HepG2 (cell line): ENCODE results near the gene MINDY1. TPM values are rescaled to one million over a fixed set of nuclear protein-coding genes. Genes with fewer than 3 reads are reported as not detected.
A peak's percentile ranks its signal among the peaks of the same experiment; 100 is the strongest.

Source experiments
- ATAC-seq: fragments of 200-7000 bp; cut with Tn5 transposase; 3 replicates; pipeline ENCODE4 v1.9.1; 2020; ENCODE audit warnings: mild to moderate bottlenecking, moderate library complexity
- BruUV-seq: library from RNA; stranded (reverse); fragments of 400-500 nt; replicated peaks from 2 replicates; lab custom pipeline; 2021; lab: Mats Ljungman, UMichigan
- CTCF ChIA-PET: fragments of 300-600 bp; formaldehyde crosslinking; extraction: SDS; loops from one replicate; lab custom pipeline; 2021; ENCODE audit warnings: low total read pairs, inconsistent platforms, low intra/inter-chr PET ratio; lab: Yijun Ruan, JAX
- POLR2A ChIA-PET: fragments of 350-600 bp; sonication (Branson Sonifier 250); formaldehyde crosslinking; loops from one replicate; lab custom pipeline; 2020; ENCODE audit warnings: antibody characterized with exemption, inconsistent platforms; lab: Yijun Ruan, JAX
- DNase-seq: peaks from one replicate; pipeline ENCODE4 v3.0.0-alpha.2; 2015; ENCODE audit warnings: low spot score
- FAIRE-seq: peaks from 3 replicates; lab custom pipeline; 2011; peaks lifted over from hg19 to GRCh38; lab: Jason Lieb, UNC
- H2AFZ ChIP-seq: one replicate; pipeline ENCODE4 v1.6.1; 2011; ENCODE audit warnings: low read length, inconsistent platforms
- H3K27ac ChIP-seq: fragments of 300-600 bp; 3 replicates; pipeline ENCODE4 v1.8.0; 2011; ENCODE audit warnings: mixed run types, mild to moderate bottlenecking, mixed read lengths, low read length, inconsistent platforms; ENCODE audit not compliant: insufficient read depth; ENCODE audit errors: extremely low read length
- H3K27me3 ChIP-seq, 2 experiments: fragments of 200-600 bp in 1 of 2; 2 replicates in 1 of 2; 3 replicates in 1 of 2; pipeline versions ENCODE4 v1.6.0 to v1.8.0; 2011; ENCODE audit warnings: low read length in 2 of 2, mild to moderate bottlenecking in 2 of 2, moderate library complexity in 2 of 2, inconsistent platforms in 1 of 2; ENCODE audit not compliant: insufficient read depth in 2 of 2, control insufficient read depth in 1 of 2
- H3K36me3 ChIP-seq, 2 experiments: fragments of 200-600 bp in 1 of 2; replicated peaks in 1 of 2; 2 replicates in 1 of 2; 3 replicates in 1 of 2; pipeline versions ENCODE4 v1.5.1 to v1.8.0; 2011; ENCODE audit warnings: low read length in 2 of 2, inconsistent platforms in 1 of 2; ENCODE audit not compliant: insufficient read depth in 2 of 2, control insufficient read depth in 1 of 2
- H3K4me1 ChIP-seq: 2 replicates; pipeline ENCODE4 v1.5.1; 2012; ENCODE audit warnings: low read length, inconsistent platforms; ENCODE audit not compliant: insufficient read depth
- H3K4me2 ChIP-seq: 2 replicates; pipeline ENCODE4 v1.6.0; 2011; ENCODE audit warnings: low read depth, low read length, inconsistent platforms
- H3K4me3 ChIP-seq, 3 experiments: fragments of 200-600 bp in 1 of 3; sonication (generic), shearing (Covaris generic) in 1 of 3; replicated peaks in 1 of 3; 2 replicates each; pipeline ENCODE4 v1.5.1; 2011 to 2016; ENCODE audit warnings: low read length in 3 of 3, inconsistent platforms in 2 of 3, low read depth in 2 of 3, mild to moderate bottlenecking in 2 of 3, control low read depth in 1 of 3, mixed read lengths in 1 of 3; ENCODE audit not compliant: insufficient read depth in 1 of 3
- H3K79me2 ChIP-seq: one replicate; pipeline ENCODE4 v1.6.1; 2011; ENCODE audit warnings: low read length, inconsistent platforms; ENCODE audit not compliant: insufficient read depth
- H3K9ac ChIP-seq: 2 replicates; pipeline ENCODE4 v1.6.0; 2011; ENCODE audit warnings: mild to moderate bottlenecking, low read depth, low read length, inconsistent platforms; ENCODE audit not compliant: insufficient read depth
- H3K9me3 ChIP-seq: 2 replicates; pipeline ENCODE4 v1.5.1; 2012; ENCODE audit warnings: mild to moderate bottlenecking, low read length
- H4K20me1 ChIP-seq: 2 replicates; pipeline ENCODE4 v1.6.0; 2011; ENCODE audit warnings: inconsistent platforms, mild to moderate bottlenecking, low read length, moderate library complexity; ENCODE audit not compliant: insufficient read depth
- FOSL2 ChIP-seq: sonication (generic); formaldehyde crosslinking; IDR thresholded peaks from 2 replicates; pipeline ENCODE4 v1.4.0; 2020; ENCODE audit warnings: missing genetic modification reagents
- GABPB1 ChIP-seq: IDR thresholded peaks from 2 replicates; pipeline ENCODE4 v1.6.1; 2016; ENCODE audit warnings: mild to moderate bottlenecking, missing genetic modification reagents, moderate library complexity, missing compliant biosample characterization
- HNF4A ChIP-seq: sonication (generic); formaldehyde crosslinking; IDR thresholded peaks from 2 replicates; pipeline ENCODE4 v1.4.0; 2020; ENCODE audit warnings: missing genetic modification reagents
- MAFF ChIP-seq: IDR thresholded peaks from 2 replicates; pipeline ENCODE4 v1.6.1; 2011; ENCODE audit warnings: low read depth, low read length, improper control_type of control experiment
- MZF1 ChIP-seq: sonication (generic); formaldehyde crosslinking; IDR thresholded peaks from 2 replicates; pipeline ENCODE4 v1.8.1; 2023; ENCODE audit warnings: mild to moderate bottlenecking, missing genetic modification reagents, borderline replicate concordance
- NFKB2 ChIP-seq: sonication (generic); formaldehyde crosslinking; IDR thresholded peaks from 2 replicates; pipeline ENCODE4 v1.4.0; 2020; ENCODE audit warnings: missing genetic modification reagents, borderline replicate concordance
- SATB2 ChIP-seq: sonication (generic); formaldehyde crosslinking; IDR thresholded peaks from 2 replicates; pipeline ENCODE4 v1.5.0; 2020; ENCODE audit warnings: missing genetic modification reagents
- SOX6 ChIP-seq, 2 experiments: fragments of 450-650 bp in 1 of 2; sonication (generic) in 1 of 2; formaldehyde crosslinking in 1 of 2; IDR thresholded peaks; 2 replicates each; pipeline versions ENCODE4 v1.4.0 to v1.6.1; 2017 to 2020; ENCODE audit warnings: antibody characterized with exemption in 1 of 2, mild to moderate bottlenecking in 1 of 2, missing genetic modification reagents in 1 of 2
- U2AF2 ChIP-seq: fragments of 200-400 bp; formaldehyde crosslinking; IDR thresholded peaks from 2 replicates; pipeline ENCODE4 v1.6.1; 2017; ENCODE audit warnings: low read depth, mild to moderate bottlenecking, low read length
- ZEB1 ChIP-seq: IDR thresholded peaks from 2 replicates; pipeline ENCODE4 v1.6.1; 2012; ENCODE audit warnings: mild to moderate bottlenecking, low read depth, inconsistent platforms; ENCODE audit not compliant: insufficient replicate concordance
- ZNF317 ChIP-seq: sonication (generic); formaldehyde crosslinking; IDR thresholded peaks from 2 replicates; pipeline ENCODE4 v1.5.0; 2020; ENCODE audit warnings: mild to moderate bottlenecking, missing genetic modification reagents
- ZNF354B ChIP-seq: sonication (generic); formaldehyde crosslinking; IDR thresholded peaks from 2 replicates; pipeline ENCODE4 v1.8.0; 2022; ENCODE audit warnings: mild to moderate bottlenecking, missing genetic modification reagents
- ZNF598 ChIP-seq: sonication (generic); formaldehyde crosslinking; IDR thresholded peaks from 2 replicates; pipeline ENCODE4 v1.5.1; 2020; ENCODE audit warnings: mild to moderate bottlenecking, missing genetic modification reagents, borderline replicate concordance
- ZNF790 ChIP-seq: sonication (generic); formaldehyde crosslinking; IDR thresholded peaks from 2 replicates; pipeline ENCODE4 v1.8.0; 2022; ENCODE audit warnings: missing genetic modification reagents, mild to moderate bottlenecking, borderline replicate concordance
- WGBS: methylation state at CpG from one replicate; pipeline ENCODE4 v1.1.6; 2017; ENCODE audit warnings: low lambda C conversion rate; 5-methylcytosine and 5-hydroxymethylcytosine counted together
- in situ Hi-C: cut with HindIII; loops from 2 replicates; pipeline ENCODE4 v1.10.0; 2017; ENCODE audit warnings: low pct_unique_long_range_greater_than_20kb; ENCODE audit not compliant: extremely low pct_ligation_motif_present
- intact Hi-C: fragments of 100-400 bp; cut with micrococcal nuclease; formaldehyde crosslinking; loops from one replicate; pipeline ENCODE4 v1.10.0; 2022; ENCODE audit not compliant: unreplicated experiment
- polyA plus RNA-seq, 8 experiments: library from polyadenylated mRNA; depleted of rRNA in 3 of 8; stranded (reverse) in 7 of 8; unstranded in 1 of 8; fragments of >200 nt; fragmentation: Illumina TruSeq in 4 of 8; extraction: Trizol in 4 of 8; gene quantifications; 2 replicates each; pipeline versions ENCODE4 v1.2.1 to v1.2.3, GENCODE V29; 2011 to 2016; ENCODE audit warnings: low read depth in 4 of 8, missing spikeins in 1 of 8, mixed read lengths in 1 of 8; ENCODE audit not compliant: insufficient read depth in 1 of 8
- total RNA-seq, 5 experiments: library from RNA; depleted of rRNA; stranded (reverse); fragments of >200 nt; fragmentation: Illumina TruSeq; extraction: Trizol; gene quantifications; 2 replicates each; pipeline ENCODE4 v1.2.3, GENCODE V29; 2016; ENCODE audit warnings: low read depth in 1 of 5
- TF ChIP-seq, protein P1 (sequence below): sonication (generic); formaldehyde crosslinking; IDR thresholded peaks from 2 replicates; pipeline ENCODE4 v1.4.0; 2020; ENCODE audit warnings: missing genetic modification reagents
- TF ChIP-seq, protein P2 (sequence below): sonication (generic); formaldehyde crosslinking; IDR thresholded peaks from 2 replicates; pipeline ENCODE4 v1.4.0; 2020; ENCODE audit warnings: missing genetic modification reagents
- TF ChIP-seq, protein P3 (sequence below): sonication (generic); formaldehyde crosslinking; IDR thresholded peaks from 2 replicates; pipeline ENCODE4 v1.4.0; 2020; ENCODE audit warnings: missing genetic modification reagents, mild to moderate bottlenecking, borderline replicate concordance

The MINDY1 gene
- total and polyA plus RNA-seq, 2 of the 13 experiments (the other 11 are each of a cell fraction or from before 2014, with no cell fraction given), result 11.1 to 15.0 TPM

GRCh38 chr1:150971583-150972416 is 34.9 kb downstream of the MINDY1 start:
- H2AFZ ChIP-seq, result no peak overlapping the region
- peak overlapping the region; percentile 96 for H3K27ac ChIP-seq
- in situ Hi-C loops (no loop called here), intact Hi-C loops (loop anchor here (5.0 kb wide), 1 partner anchor 36 kb away; the partner anchor contains the start of genes MINDY1 and PRUNE1)
- POLR2A ChIA-PET, result interaction anchor here (0.6 to 10.3 kb wide), 18 partner anchors 9 to 403 kb away, joined by 3 to 114 read pairs (median 6); partner anchors contain the start of genes ANXA9, ENSA, MINDY1 and SETDB1
- DNase-seq (peak; percentile 87), ATAC-seq (peak; percentile 50), FAIRE-seq (peak; percentile 12)
- H3K36me3 ChIP-seq, result peaks cover 15 to 26% of the 10 kb centered on the region in 2 experiments
- peak overlapping the region; percentile 97 for H3K9ac ChIP-seq
- BruUV-seq, result no TSS peak
- peak overlapping the region; percentile 98 for H3K4me2 ChIP-seq
- peaks cover 63% of the 10 kb centered on the region for H3K79me2 ChIP-seq
- CTCF ChIA-PET, result interaction anchor here (2.5 kb wide), 1 partner anchor 9 kb away, joined by 18 read pairs; the partner anchor contains the start of gene ANXA9
- WGBS, result 3% methylated on average over 5 of the region's 6 CpGs
- peak overlapping the region; percentile 71 to 95 (median 89) for H3K4me3 ChIP-seq
- no peaks in the 10 kb centered on the region; a peak in 1 of 5 replicates for H3K27me3 ChIP-seq
- H3K4me1 ChIP-seq, result peaks cover 64% of the 10 kb centered on the region
- peaks cover 21% of the 10 kb centered on the region for H4K20me1 ChIP-seq
- H3K9me3 ChIP-seq, result no peaks in the 10 kb centered on the region
- TF ChIP-seq ZEB1, result peak; percentile 42
- TF ChIP-seq SATB2 (CRISPR knock-in tag), result no peak
- no peak for TF ChIP-seq GABPB1 (CRISPR knock-in tag)
- TF ChIP-seq, protein P1, sequence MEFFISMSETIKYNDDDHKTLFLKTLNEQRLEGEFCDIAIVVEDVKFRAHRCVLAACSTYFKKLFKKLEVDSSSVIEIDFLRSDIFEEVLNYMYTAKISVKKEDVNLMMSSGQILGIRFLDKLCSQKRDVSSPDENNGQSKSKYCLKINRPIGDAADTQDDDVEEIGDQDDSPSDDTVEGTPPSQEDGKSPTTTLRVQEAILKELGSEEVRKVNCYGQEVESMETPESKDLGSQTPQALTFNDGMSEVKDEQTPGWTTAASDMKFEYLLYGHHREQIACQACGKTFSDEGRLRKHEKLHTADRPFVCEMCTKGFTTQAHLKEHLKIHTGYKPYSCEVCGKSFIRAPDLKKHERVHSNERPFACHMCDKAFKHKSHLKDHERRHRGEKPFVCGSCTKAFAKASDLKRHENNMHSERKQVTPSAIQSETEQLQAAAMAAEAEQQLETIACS (CRISPR knock-in tag), result no peak
- 0 out of 2 replicates have a peak, but pooled peaks have one; percentile 7 for TF ChIP-seq ZNF317 (CRISPR knock-in tag)
- no peak for TF ChIP-seq ZNF354B (CRISPR knock-in tag)
- TF ChIP-seq HNF4A (CRISPR knock-in tag), result peak; percentile 54
- TF ChIP-seq MZF1, result no peak
- TF ChIP-seq ZNF790 (CRISPR knock-in tag), result no peak
- no peak for TF ChIP-seq ZNF598 (CRISPR knock-in tag)
- TF ChIP-seq, protein P2, sequence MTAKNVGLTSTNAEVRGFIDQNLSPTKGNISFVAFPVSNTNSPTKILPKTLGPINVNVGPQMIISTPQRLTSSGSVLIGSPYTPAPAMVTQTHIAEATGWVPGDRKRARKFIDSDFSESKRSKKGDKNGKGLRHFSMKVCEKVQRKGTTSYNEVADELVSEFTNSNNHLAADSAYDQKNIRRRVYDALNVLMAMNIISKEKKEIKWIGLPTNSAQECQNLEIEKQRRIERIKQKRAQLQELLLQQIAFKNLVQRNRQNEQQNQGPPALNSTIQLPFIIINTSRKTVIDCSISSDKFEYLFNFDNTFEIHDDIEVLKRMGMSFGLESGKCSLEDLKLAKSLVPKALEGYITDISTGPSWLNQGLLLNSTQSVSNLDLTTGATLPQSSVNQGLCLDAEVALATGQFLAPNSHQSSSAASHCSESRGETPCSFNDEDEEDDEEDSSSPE (CRISPR knock-in tag), result no peak
- TF ChIP-seq, protein P3, sequence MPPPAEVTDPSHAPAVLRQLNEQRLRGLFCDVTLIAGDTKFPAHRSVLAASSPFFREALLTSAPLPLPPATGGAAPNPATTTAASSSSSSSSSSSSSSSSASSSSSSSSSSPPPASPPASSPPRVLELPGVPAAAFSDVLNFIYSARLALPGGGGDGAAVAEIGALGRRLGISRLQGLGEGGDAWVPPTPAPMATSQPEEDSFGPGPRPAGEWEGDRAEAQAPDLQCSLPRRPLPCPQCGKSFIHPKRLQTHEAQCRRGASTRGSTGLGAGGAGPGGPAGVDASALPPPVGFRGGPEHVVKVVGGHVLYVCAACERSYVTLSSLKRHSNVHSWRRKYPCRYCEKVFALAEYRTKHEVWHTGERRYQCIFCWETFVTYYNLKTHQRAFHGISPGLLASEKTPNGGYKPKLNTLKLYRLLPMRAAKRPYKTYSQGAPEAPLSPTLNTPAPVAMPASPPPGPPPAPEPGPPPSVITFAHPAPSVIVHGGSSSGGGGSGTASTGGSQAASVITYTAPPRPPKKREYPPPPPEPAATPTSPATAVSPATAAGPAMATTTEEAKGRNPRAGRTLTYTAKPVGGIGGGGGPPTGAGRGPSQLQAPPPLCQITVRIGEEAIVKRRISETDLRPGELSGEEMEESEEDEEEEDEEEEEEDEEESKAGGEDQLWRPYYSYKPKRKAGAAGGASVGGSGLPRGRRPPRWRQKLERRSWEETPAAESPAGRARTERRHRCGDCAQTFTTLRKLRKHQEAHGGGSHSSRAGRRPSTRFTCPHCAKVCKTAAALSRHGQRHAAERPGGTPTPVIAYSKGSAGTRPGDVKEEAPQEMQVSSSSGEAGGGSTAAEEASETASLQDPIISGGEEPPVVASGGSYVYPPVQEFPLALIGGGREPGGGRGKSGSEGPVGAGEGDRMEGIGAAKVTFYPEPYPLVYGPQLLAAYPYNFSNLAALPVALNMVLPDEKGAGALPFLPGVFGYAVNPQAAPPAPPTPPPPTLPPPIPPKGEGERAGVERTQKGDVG, result 0 out of 2 replicates have a peak, but pooled peaks have one; percentile 38
- peak; percentile 70 for TF ChIP-seq FOSL2 (CRISPR knock-in tag)
- TF ChIP-seq SOX6 (IDR thresholded peaks at IDR 0.05), result no peak
- TF ChIP-seq SOX6 (CRISPR knock-in tag; IDR thresholded peaks at IDR 0.05), result peak; percentile 44; the same call in 1 of the 2 replicates
- no peak for TF ChIP-seq MAFF
- no peak for TF ChIP-seq U2AF2
- TF ChIP-seq NFKB2 (CRISPR knock-in tag), result peak; percentile 68; the same call in 1 of the 2 replicates
